Measurements from ENCODE around the gene GIPC1. TPM values are rescaled to one million over a fixed set of nuclear protein-coding genes. Genes with fewer than 3 reads are reported as not detected.
A peak's percentile ranks its signal among the peaks of the same experiment; 100 is the strongest.

GIPC1 gene
- total RNA-seq (2021; ENCODE audit: unreplicated experiment) (160 TPM), Bru-seq, nascent RNA (percentile 69 among the genes with signal in this experiment), BruChase-seq, experiment 1, labeled RNA remaining after a 2-hour chase (percentile 73 among the genes with signal in this experiment), BruChase-seq, experiment 2, labeled RNA remaining after a 6-hour chase (percentile 83 among the genes with signal in this experiment)
- polyA plus RNA-seq (2012; ENCODE audit: insufficient read length), result 339 TPM
- long read RNA-seq, transcript GIPC1-203 (9 exons, 1,926 nt), result major isoform, 176 of 451 reads
- long read RNA-seq, transcript GIPC1-205 (8 exons, 1,386 nt), result minor isoform, 141 of 451 reads
- long read RNA-seq, transcript GIPC1-201 (7 exons, 1,782 nt), result minor isoform, 21 of 451 reads
- long read RNA-seq, transcript GIPC1-202 (6 exons, 1,483 nt), result minor isoform, 11 of 451 reads
- long read RNA-seq, partial matches to known transcripts, result 22 of 451 reads
- long read RNA-seq, other reads (novel, unspliced or antisense), result 68 of 451 reads

DNA sequence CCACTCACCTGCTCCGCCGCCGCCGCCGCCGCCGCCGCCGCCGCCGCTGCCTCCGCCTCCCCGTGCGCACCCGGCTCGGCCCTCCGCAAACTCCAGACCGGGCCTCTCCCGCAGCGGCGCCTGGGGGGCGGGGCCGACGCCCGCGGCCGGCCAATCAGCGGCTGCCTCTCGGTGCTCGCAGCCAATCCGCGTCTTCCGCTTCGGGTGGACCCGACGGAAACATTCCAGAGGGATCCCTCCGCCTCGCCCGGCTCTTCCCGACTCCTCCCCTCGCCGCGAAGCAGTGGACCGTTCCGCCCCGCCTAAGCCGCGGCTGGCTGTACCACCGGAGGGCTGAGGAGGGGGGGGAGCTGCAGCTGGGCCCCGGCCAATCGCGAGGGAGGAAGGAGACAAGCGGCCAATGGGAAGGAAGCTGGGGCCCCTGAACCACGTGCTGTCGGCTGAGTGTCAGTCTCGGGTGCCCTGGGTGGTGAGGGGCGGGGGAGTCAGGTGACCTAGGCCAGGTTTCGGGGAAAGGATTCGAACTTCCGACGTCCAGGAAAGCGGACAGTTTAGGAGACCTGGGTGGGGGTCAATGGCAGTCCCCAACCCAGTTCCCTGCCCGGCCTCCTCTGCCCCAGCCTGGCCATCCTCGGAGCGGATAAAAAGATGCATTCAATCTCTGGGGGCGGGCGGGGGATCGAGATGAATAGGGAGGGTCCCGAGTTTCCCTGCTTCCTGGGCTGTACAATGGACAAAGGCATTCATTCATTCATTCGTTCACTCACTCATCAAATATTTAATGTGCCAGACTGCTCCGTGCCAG is at the start of gene GIPC1:
TSS of gene GIPC1 (minus strand) at position 99 of the 805 bp plus-strand sequence. CDS start 13,151 bp downstream, outside the sequence.
- peak; percentile 76 for DNase-seq (ENCODE audit: low read depth, low spot score)
- intact Hi-C loops (cut with micrococcal nuclease; ENCODE audit: unreplicated experiment), result no loop called here
- ChIA-PET CTCF (interaction anchor here (0.6 to 2.4 kb wide), 2 partner anchors 9 to 13 kb away, joined by 3 to 10 read pairs; no protein-coding TSS in a partner anchor), POLR2A (no interaction called here)
- in situ Hi-C loops (cut with HindIII; ENCODE audit: low pct_unique_long_range_greater_than_20kb, low sequenced_read_pairs), result no loop called here
- no peaks in the 10 kb centered on the region for H3K36me3 ChIP-seq (ENCODE audit: control insufficient read depth, insufficient read depth, low read length)
- peak within 1 kb of the TSS; percentile 92 for H3K27ac ChIP-seq (ENCODE audit: low read length)
- no peaks in the 10 kb centered on the region for H3K27me3 ChIP-seq (ENCODE audit: control insufficient read depth, insufficient read depth, low read length)
- H3K4me1 ChIP-seq (ENCODE audit: control insufficient read depth, insufficient read depth, low read length), result peaks cover 18% of the 10 kb centered on the region
- peak within 1 kb of the TSS; percentile 66 to 82 for H3K4me3 ChIP-seq (ENCODE audit: low read depth in 2 of 2, low read length in 2 of 2)
- H3K9me3 ChIP-seq (ENCODE audit: control insufficient read depth, insufficient read depth, low read depth, low read length), result no peaks in the 10 kb centered on the region
- TF ChIP-seq SIN3A (IDR thresholded peaks at IDR 0.05; ENCODE audit: borderline replicate concordance, insufficient read depth, low read depth, low read length) (no peak), REST (IDR thresholded peaks at IDR 0.05; ENCODE audit: insufficient read depth in 1 of 2, low read depth in 2 of 2, low read length in 1 of 2) (peak in 1 of 2 experiments; percentile 10; a peak in 1 of 4 replicates)
- no TSS peak for BruUV-seq (replicated peaks)
- peak; percentile 93 for ATAC-seq

GRCh38 chr19:14545716-14546082 is 49.8 kb upstream of the GIPC1 start:
- Histone ChIP-seq H3K27ac (ENCODE audit: low read length) (no peak overlapping the region), H3K9me3 (ENCODE audit: control insufficient read depth, insufficient read depth, low read depth, low read length) (no peaks in the 10 kb centered on the region), H3K27me3 (ENCODE audit: control insufficient read depth, insufficient read depth, low read length) (no peaks in the 10 kb centered on the region), H3K4me3 (ENCODE audit: low read depth in 2 of 2, low read length in 2 of 2) (no peak overlapping the region), H3K4me1 (ENCODE audit: control insufficient read depth, insufficient read depth, low read length) (peaks cover 13% of the 10 kb centered on the region), H3K36me3 (ENCODE audit: control insufficient read depth, insufficient read depth, low read length) (no peaks in the 10 kb centered on the region)
- ATAC-seq (no peak), DNase-seq (ENCODE audit: low read depth, low spot score) (no peak)
- BruUV-seq (replicated peaks), result no TSS peak
- ChIA-PET CTCF (no interaction called here), POLR2A (no interaction called here)
- TF ChIP-seq CTCF (IDR thresholded peaks at IDR 0.05), result no peak
- no peak for TF ChIP-seq REST (IDR thresholded peaks at IDR 0.05; ENCODE audit: insufficient read depth in 1 of 2, low read depth in 2 of 2, low read length in 1 of 2)
- no peak for TF ChIP-seq TCF7L2 (IDR thresholded peaks at IDR 0.05; ENCODE audit: low read depth, low read length)
- TF ChIP-seq SIN3A (IDR thresholded peaks at IDR 0.05; ENCODE audit: borderline replicate concordance, insufficient read depth, low read depth, low read length), result no peak
- no peak for TF ChIP-seq POLR2AphosphoS5 (IDR thresholded peaks at IDR 0.05; ENCODE audit: low read depth, low read length)
- intact Hi-C loops (cut with micrococcal nuclease; ENCODE audit: unreplicated experiment), result no loop called here
- in situ Hi-C loops (cut with HindIII; ENCODE audit: low pct_unique_long_range_greater_than_20kb, low sequenced_read_pairs), result no loop called here

All from Panc1 (cell line).